Placental pericyte (primary cell): Measurements from ENCODE around the gene C17orf67. TPM values are rescaled to one million over a fixed set of nuclear protein-coding genes. Genes with fewer than 3 reads are reported as not detected.

Source experiments
- small RNA-seq: library from RNA; depleted of rRNA; stranded (forward); fragments of <200 nt; gene quantifications from one replicate; pipeline ENCODE3, GENCODE V24; 2012; ENCODE audit warnings: low replicate concordance
- total RNA-seq: library from RNA; depleted of rRNA; stranded (reverse); fragments of >200 nt; gene quantifications from 2 replicates; pipeline ENCODE4 v1.2.3, GENCODE V29; 2012

The C17orf67 gene
- 0.57 and 1.1 TPM in 2 replicates for total RNA-seq

DNA sequence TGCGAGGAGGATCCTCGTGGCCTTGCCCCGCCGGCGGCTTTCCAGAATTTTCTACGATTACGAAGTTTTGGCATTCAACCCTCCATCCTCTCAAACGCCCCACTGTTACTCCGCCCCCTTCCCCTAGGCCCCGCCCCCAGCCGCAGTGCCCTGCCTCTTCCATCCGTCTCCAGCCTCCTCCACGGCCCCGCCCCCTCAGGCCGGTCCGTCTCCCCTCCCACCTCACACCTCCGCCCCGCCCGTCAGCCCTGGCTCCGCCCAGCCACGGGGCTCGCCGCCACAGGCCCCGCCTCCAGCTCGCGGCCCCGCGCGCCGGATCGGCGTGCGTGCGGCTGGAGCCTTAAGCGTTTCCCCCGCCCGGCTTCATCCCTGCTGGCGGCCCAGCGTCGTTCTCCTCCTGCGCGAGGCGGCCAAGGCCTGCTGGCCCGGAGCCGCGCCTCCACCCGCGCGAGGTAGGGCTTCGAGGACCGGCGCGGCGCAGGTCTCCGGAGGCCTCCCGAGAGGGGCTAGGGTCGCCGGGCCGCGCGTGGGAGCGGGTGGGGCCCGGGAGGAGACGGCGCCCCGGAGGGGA, at the start of gene C17orf67, which contains the start of gene DGKE:
TSS of gene C17orf67 (minus strand) at position 112 of the 571 bp plus-strand sequence. CDS start 18,110 bp downstream, outside the sequence.
TSS of gene DGKE (plus strand) at position 343 of the 571 bp plus-strand sequence. CDS start 645 bp downstream, outside the sequence.

Small RNA genes lying within 50 kb of the gene (small RNA-seq; reads per million reads assigned to genes)
- not detected for gene RNU6-1158P

Other genes starting within 250 kb of the C17orf67 start
- 1.5 and 3.0 TPM in 2 replicates for gene NOG, start 240.2 kb downstream of the C17orf67 start, total RNA-seq
- gene DGKE, start 231 bp upstream of the C17orf67 start, total RNA-seq = 7.3 and 10.9 TPM in 2 replicates
- 30.9 and 108 TPM in 2 replicates for gene TRIM25, start 80.1 kb upstream of the C17orf67 start, total RNA-seq
- 11.6 and 18.2 TPM in 2 replicates for gene COIL, start 127.1 kb upstream of the C17orf67 start, total RNA-seq
- 26.1 and 53.4 TPM in 2 replicates for gene SCPEP1, start 144.2 kb upstream of the C17orf67 start, total RNA-seq